ENCODE results near the gene KCNK4. TPM values are rescaled to one million over a fixed set of nuclear protein-coding genes. Genes with fewer than 3 reads are reported as not detected.
A peak's percentile ranks its signal among the peaks of the same experiment; 100 is the strongest.

KCNK4 gene
- total and polyA plus RNA-seq, 2 experiments from 2014 or later, result 0.13 TPM; not detected in 1

GRCh38 chr11:64338716-64339115 is 47.6 kb downstream of the KCNK4 start:
- Histone ChIP-seq H3F3A (ENCODE audit: insufficient read depth) (no peaks in the 10 kb centered on the region), H3K36me3 (ENCODE audit: low read depth) (no peaks in the 10 kb centered on the region), H3K9ac (no peak overlapping the region), H3K9me2 (ENCODE audit: insufficient read depth) (no peaks in the 10 kb centered on the region), H3K27ac (no peak overlapping the region), H4K20me1 (ENCODE audit: insufficient read depth) (no peaks in the 10 kb centered on the region), H3K9me3 (ENCODE audit: low read depth) (no peaks in the 10 kb centered on the region), H3K79me2 (ENCODE audit: insufficient read depth) (no peaks in the 10 kb centered on the region), H3K4me3 (no peak overlapping the region), H3K4me2 (ENCODE audit: unreplicated experiment) (no peak overlapping the region), H3K4me1 (ENCODE audit: insufficient read depth) (no peaks in the 10 kb centered on the region), H3K27me3 (replicated peaks; ENCODE audit: insufficient read depth) (no peaks in the 10 kb centered on the region), H2AFZ (no peak overlapping the region)
- TF ChIP-seq EZH2phosphoT487 (IDR thresholded peaks at IDR 0.05; ENCODE audit: insufficient read depth, low read depth) (no peak), EZH2 (IDR thresholded peaks at IDR 0.05; ENCODE audit: insufficient read depth, poor library complexity, severe bottlenecking) (no peak)
- in situ Hi-C loops (cut with MboI), result no loop called here
- 85 to 87% methylated on average over 7 to 8 of the region's 8 CpGs for WGBS, 2 experiments (ENCODE audit: low coverage in 1 of 2, low lambda C conversion rate in 2 of 2, missing lambda C conversion rate in 2 of 2)
- no peak for DNase-seq

- in situ Hi-C loops (cut with MboI), result no loop called here
- H3K9me3 ChIP-seq (ENCODE audit: low read depth), result no peaks in the 10 kb centered on the region
- H3K27ac ChIP-seq, result no peak overlapping the region
- no peaks in the 10 kb centered on the region for H3F3A ChIP-seq (ENCODE audit: insufficient read depth)
- no peak overlapping the region for H3K4me3 ChIP-seq
- no peaks in the 10 kb centered on the region for H4K20me1 ChIP-seq (ENCODE audit: insufficient read depth)
- H3K79me2 ChIP-seq (ENCODE audit: insufficient read depth), result no peaks in the 10 kb centered on the region
- WGBS, 2 experiments (ENCODE audit: low coverage in 1 of 2, low lambda C conversion rate in 2 of 2, missing lambda C conversion rate in 2 of 2), result 58 to 63% methylated on average over 4 of the region's 4 CpGs
- no peak for TF ChIP-seq EZH2 (IDR thresholded peaks at IDR 0.05; ENCODE audit: insufficient read depth, poor library complexity, severe bottlenecking)
- no peak for TF ChIP-seq EZH2phosphoT487 (IDR thresholded peaks at IDR 0.05; ENCODE audit: insufficient read depth, low read depth)
- no peak overlapping the region for H2AFZ ChIP-seq
- H3K4me1 ChIP-seq (ENCODE audit: insufficient read depth), result no peaks in the 10 kb centered on the region
- no peak overlapping the region for H3K4me2 ChIP-seq (ENCODE audit: unreplicated experiment)
- H3K36me3 ChIP-seq (ENCODE audit: low read depth), result no peaks in the 10 kb centered on the region
- H3K27me3 ChIP-seq (replicated peaks; ENCODE audit: insufficient read depth), result no peaks in the 10 kb centered on the region
- no peak for DNase-seq
- H3K9me2 ChIP-seq (ENCODE audit: insufficient read depth), result no peaks in the 10 kb centered on the region
- H3K9ac ChIP-seq, result no peak overlapping the region
These were observed 48.2 kb downstream of the KCNK4 start for GRCh38 chr11:64339286-64339685.

GRCh38 chr11:64339754-64340408 is 48.8 kb downstream of the KCNK4 start, which contains the start of gene CCDC88B:
Gene CCDC88B (plus strand): TSS chr11:64340204. CDS start chr11:64340267, 63 bp downstream.
- no peaks in the 10 kb centered on the region for H3K79me2 ChIP-seq (ENCODE audit: insufficient read depth)
- H3K4me2 ChIP-seq (ENCODE audit: unreplicated experiment), result no peak within 1 kb of the TSS

GRCh38 chr11:64340671-64341335 is 49.7 kb downstream of the KCNK4 start:
- no peak overlapping the region for H3K4me2 ChIP-seq (ENCODE audit: unreplicated experiment)
- in situ Hi-C loops (cut with MboI), result no loop called here
- no peak for TF ChIP-seq EZH2phosphoT487 (IDR thresholded peaks at IDR 0.05; ENCODE audit: insufficient read depth, low read depth)
- no peak for TF ChIP-seq EZH2 (IDR thresholded peaks at IDR 0.05; ENCODE audit: insufficient read depth, poor library complexity, severe bottlenecking)
- no peaks in the 10 kb centered on the region for H3K4me1 ChIP-seq (ENCODE audit: insufficient read depth)
- H3F3A ChIP-seq (ENCODE audit: insufficient read depth), result no peaks in the 10 kb centered on the region
- H3K27ac ChIP-seq, result no peak overlapping the region
- H3K9ac ChIP-seq, result no peak overlapping the region
- no peak overlapping the region for H3K4me3 ChIP-seq
- no peaks in the 10 kb centered on the region for H3K9me2 ChIP-seq (ENCODE audit: insufficient read depth)
- H3K79me2 ChIP-seq (ENCODE audit: insufficient read depth), result no peaks in the 10 kb centered on the region
- no peak overlapping the region for H2AFZ ChIP-seq
- peak; percentile 25 for DNase-seq
- H3K9me3 ChIP-seq (ENCODE audit: low read depth), result no peaks in the 10 kb centered on the region
- 19 to 30% methylated on average over 15 to 33 of the region's 33 CpGs for WGBS, 2 experiments (ENCODE audit: low coverage in 1 of 2, low lambda C conversion rate in 2 of 2, missing lambda C conversion rate in 2 of 2)
- no peaks in the 10 kb centered on the region for H3K36me3 ChIP-seq (ENCODE audit: low read depth)
- no peaks in the 10 kb centered on the region for H3K27me3 ChIP-seq (replicated peaks; ENCODE audit: insufficient read depth)
- no peaks in the 10 kb centered on the region for H4K20me1 ChIP-seq (ENCODE audit: insufficient read depth)

More at GRCh38 chr11:64339754-64340408, 48.8 kb downstream of the KCNK4 start, which contains the start of gene CCDC88B:
- H3K27ac ChIP-seq, result no peak within 1 kb of the TSS
- H3K36me3 ChIP-seq (ENCODE audit: low read depth), result no peaks in the 10 kb centered on the region
- H3K27me3 ChIP-seq (replicated peaks; ENCODE audit: insufficient read depth), result no peaks in the 10 kb centered on the region
- H3F3A ChIP-seq (ENCODE audit: insufficient read depth), result no peaks in the 10 kb centered on the region
- in situ Hi-C loops (cut with MboI), result no loop called here
- H3K9me3 ChIP-seq (ENCODE audit: low read depth), result no peaks in the 10 kb centered on the region
- no peaks in the 10 kb centered on the region for H3K4me1 ChIP-seq (ENCODE audit: insufficient read depth)
- DNase-seq, result no peak
- H3K4me3 ChIP-seq, result no peak within 1 kb of the TSS
- H3K9me2 ChIP-seq (ENCODE audit: insufficient read depth), result no peaks in the 10 kb centered on the region
- WGBS, 2 experiments (ENCODE audit: low coverage in 1 of 2, low lambda C conversion rate in 2 of 2, missing lambda C conversion rate in 2 of 2), result 74 to 76% methylated on average over 13 to 16 of the region's 16 CpGs
- no peaks in the 10 kb centered on the region for H4K20me1 ChIP-seq (ENCODE audit: insufficient read depth)
- no peak within 1 kb of the TSS for H2AFZ ChIP-seq
- no peak for TF ChIP-seq EZH2 (IDR thresholded peaks at IDR 0.05; ENCODE audit: insufficient read depth, poor library complexity, severe bottlenecking)
- TF ChIP-seq EZH2phosphoT487 (IDR thresholded peaks at IDR 0.05; ENCODE audit: insufficient read depth, low read depth), result no peak
- H3K9ac ChIP-seq, result no peak within 1 kb of the TSS
